ENCODE measurements around the gene RMRP.

DNA sequence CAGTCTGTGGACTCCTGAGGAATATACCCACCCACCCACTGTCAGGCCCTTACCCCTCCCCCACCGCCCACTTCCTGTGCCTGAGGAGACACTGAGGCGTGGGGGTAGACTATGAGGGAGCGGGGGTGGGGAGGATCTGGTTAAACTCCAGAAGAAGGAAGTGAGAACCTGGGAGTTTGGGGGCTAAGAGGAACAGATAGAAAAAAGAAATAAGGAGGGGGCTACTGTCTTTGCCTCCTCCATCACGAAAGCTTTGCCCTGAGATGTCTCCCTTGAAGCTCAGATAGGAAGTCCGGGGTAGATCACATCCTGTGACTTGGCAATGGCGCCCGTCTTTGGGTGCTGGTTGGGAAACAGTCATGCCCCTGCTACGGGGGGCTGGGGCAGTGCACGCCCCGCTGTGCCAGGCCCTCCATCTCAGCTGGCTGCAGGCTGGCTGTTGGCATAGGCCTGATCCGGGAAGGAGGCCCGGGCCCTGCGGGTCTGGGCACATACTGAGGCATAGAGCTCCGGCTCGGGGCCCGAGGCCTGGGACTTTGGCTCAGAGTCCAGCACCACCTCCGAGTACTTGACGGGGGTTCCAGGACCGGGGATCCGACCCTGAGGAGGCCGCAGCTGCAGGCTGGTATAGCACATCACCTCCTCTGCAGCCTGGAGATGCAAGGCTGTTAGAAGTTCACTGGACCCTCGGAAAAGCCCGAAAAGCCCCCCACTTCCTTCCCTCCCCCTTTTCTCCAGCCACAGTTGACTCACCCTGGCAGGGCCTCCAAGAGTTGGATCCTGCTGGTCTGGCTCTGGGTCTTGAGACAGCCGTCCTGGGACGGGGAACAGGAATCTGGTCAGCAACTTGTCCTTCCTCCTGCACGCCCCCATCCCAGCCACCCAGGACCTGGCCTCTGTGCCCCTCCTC is 8.1 kb downstream of the RMRP start:
- no peak for TF ChIP-seq POLR2AphosphoS5 (IDR thresholded peaks at IDR 0.05; ENCODE audit: low read depth)
- TF ChIP-seq EZH2 (IDR thresholded peaks at IDR 0.05; ENCODE audit: low read depth, unreplicated experiment): no peak
- TF ChIP-seq, protein P1, sequence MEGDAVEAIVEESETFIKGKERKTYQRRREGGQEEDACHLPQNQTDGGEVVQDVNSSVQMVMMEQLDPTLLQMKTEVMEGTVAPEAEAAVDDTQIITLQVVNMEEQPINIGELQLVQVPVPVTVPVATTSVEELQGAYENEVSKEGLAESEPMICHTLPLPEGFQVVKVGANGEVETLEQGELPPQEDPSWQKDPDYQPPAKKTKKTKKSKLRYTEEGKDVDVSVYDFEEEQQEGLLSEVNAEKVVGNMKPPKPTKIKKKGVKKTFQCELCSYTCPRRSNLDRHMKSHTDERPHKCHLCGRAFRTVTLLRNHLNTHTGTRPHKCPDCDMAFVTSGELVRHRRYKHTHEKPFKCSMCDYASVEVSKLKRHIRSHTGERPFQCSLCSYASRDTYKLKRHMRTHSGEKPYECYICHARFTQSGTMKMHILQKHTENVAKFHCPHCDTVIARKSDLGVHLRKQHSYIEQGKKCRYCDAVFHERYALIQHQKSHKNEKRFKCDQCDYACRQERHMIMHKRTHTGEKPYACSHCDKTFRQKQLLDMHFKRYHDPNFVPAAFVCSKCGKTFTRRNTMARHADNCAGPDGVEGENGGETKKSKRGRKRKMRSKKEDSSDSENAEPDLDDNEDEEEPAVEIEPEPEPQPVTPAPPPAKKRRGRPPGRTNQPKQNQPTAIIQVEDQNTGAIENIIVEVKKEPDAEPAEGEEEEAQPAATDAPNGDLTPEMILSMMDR (conservative IDR thresholded peaks at IDR 0.05; ENCODE audit: low read depth in 2 of 2): no peak
- TF ChIP-seq, protein P2, sequence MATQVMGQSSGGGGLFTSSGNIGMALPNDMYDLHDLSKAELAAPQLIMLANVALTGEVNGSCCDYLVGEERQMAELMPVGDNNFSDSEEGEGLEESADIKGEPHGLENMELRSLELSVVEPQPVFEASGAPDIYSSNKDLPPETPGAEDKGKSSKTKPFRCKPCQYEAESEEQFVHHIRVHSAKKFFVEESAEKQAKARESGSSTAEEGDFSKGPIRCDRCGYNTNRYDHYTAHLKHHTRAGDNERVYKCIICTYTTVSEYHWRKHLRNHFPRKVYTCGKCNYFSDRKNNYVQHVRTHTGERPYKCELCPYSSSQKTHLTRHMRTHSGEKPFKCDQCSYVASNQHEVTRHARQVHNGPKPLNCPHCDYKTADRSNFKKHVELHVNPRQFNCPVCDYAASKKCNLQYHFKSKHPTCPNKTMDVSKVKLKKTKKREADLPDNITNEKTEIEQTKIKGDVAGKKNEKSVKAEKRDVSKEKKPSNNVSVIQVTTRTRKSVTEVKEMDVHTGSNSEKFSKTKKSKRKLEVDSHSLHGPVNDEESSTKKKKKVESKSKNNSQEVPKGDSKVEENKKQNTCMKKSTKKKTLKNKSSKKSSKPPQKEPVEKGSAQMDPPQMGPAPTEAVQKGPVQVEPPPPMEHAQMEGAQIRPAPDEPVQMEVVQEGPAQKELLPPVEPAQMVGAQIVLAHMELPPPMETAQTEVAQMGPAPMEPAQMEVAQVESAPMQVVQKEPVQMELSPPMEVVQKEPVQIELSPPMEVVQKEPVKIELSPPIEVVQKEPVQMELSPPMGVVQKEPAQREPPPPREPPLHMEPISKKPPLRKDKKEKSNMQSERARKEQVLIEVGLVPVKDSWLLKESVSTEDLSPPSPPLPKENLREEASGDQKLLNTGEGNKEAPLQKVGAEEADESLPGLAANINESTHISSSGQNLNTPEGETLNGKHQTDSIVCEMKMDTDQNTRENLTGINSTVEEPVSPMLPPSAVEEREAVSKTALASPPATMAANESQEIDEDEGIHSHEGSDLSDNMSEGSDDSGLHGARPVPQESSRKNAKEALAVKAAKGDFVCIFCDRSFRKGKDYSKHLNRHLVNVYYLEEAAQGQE (IDR thresholded peaks at IDR 0.05; ENCODE audit: unreplicated experiment): no peak
- no peak for TF ChIP-seq EZH2phosphoT487 (IDR thresholded peaks at IDR 0.05; ENCODE audit: unreplicated experiment)
- TF ChIP-seq, protein P3, sequence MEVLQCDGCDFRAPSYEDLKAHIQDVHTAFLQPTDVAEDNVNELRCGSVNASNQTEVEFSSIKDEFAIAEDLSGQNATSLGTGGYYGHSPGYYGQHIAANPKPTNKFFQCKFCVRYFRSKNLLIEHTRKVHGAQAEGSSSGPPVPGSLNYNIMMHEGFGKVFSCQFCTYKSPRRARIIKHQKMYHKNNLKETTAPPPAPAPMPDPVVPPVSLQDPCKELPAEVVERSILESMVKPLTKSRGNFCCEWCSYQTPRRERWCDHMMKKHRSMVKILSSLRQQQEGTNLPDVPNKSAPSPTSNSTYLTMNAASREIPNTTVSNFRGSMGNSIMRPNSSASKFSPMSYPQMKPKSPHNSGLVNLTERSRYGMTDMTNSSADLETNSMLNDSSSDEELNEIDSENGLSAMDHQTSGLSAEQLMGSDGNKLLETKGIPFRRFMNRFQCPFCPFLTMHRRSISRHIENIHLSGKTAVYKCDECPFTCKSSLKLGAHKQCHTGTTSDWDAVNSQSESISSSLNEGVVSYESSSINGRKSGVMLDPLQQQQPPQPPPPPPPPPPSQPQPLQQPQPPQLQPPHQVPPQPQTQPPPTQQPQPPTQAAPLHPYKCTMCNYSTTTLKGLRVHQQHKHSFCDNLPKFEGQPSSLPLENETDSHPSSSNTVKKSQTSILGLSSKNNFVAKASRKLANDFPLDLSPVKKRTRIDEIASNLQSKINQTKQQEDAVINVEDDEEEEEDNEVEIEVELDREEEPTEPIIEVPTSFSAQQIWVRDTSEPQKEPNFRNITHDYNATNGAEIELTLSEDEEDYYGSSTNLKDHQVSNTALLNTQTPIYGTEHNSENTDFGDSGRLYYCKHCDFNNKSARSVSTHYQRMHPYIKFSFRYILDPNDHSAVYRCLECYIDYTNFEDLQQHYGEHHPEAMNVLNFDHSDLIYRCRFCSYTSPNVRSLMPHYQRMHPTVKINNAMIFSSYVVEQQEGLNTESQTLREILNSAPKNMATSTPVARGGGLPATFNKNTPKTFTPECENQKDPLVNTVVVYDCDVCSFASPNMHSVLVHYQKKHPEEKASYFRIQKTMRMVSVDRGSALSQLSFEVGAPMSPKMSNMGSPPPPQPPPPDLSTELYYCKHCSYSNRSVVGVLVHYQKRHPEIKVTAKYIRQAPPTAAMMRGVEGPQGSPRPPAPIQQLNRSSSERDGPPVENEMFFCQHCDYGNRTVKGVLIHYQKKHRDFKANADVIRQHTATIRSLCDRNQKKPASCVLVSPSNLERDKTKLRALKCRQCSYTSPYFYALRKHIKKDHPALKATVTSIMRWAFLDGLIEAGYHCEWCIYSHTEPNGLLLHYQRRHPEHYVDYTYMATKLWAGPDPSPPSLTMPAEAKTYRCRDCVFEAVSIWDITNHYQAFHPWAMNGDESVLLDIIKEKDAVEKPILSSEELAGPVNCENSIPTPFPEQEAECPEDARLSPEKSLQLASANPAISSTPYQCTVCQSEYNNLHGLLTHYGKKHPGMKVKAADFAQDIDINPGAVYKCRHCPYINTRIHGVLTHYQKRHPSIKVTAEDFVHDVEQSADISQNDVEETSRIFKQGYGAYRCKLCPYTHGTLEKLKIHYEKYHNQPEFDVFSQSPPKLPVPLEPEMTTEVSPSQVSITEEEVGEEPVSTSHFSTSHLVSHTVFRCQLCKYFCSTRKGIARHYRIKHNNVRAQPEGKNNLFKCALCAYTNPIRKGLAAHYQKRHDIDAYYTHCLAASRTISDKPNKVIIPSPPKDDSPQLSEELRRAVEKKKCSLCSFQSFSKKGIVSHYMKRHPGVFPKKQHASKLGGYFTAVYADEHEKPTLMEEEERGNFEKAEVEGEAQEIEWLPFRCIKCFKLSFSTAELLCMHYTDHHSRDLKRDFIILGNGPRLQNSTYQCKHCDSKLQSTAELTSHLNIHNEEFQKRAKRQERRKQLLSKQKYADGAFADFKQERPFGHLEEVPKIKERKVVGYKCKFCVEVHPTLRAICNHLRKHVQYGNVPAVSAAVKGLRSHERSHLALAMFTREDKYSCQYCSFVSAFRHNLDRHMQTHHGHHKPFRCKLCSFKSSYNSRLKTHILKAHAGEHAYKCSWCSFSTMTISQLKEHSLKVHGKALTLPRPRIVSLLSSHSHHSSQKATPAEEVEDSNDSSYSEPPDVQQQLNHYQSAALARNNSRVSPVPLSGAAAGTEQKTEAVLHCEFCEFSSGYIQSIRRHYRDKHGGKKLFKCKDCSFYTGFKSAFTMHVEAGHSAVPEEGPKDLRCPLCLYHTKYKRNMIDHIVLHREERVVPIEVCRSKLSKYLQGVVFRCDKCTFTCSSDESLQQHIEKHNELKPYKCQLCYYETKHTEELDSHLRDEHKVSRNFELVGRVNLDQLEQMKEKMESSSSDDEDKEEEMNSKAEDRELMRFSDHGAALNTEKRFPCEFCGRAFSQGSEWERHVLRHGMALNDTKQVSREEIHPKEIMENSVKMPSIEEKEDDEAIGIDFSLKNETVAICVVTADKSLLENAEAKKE (CRISPR knock-in tag; IDR thresholded peaks at IDR 0.05): no peak
- no peak for TF ChIP-seq CREB1 (CRISPR knock-in tag; IDR thresholded peaks at IDR 0.05; ENCODE audit: low read depth)
- TF ChIP-seq JUNB (IDR thresholded peaks at IDR 0.05; ENCODE audit: unreplicated experiment): no peak
- TF ChIP-seq ZNF114 (CRISPR knock-in tag; IDR thresholded peaks at IDR 0.05): no peak
- TF ChIP-seq, protein P4, sequence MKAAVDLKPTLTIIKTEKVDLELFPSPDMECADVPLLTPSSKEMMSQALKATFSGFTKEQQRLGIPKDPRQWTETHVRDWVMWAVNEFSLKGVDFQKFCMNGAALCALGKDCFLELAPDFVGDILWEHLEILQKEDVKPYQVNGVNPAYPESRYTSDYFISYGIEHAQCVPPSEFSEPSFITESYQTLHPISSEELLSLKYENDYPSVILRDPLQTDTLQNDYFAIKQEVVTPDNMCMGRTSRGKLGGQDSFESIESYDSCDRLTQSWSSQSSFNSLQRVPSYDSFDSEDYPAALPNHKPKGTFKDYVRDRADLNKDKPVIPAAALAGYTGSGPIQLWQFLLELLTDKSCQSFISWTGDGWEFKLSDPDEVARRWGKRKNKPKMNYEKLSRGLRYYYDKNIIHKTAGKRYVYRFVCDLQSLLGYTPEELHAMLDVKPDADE (IDR thresholded peaks at IDR 0.05): no peak
- TF ChIP-seq NANOG (IDR thresholded peaks at IDR 0.05; ENCODE audit: borderline replicate concordance): no peak
- no peak for TF ChIP-seq STAT1 (IDR thresholded peaks at IDR 0.05; ENCODE audit: unreplicated experiment)
- no peak for TF ChIP-seq ZNF331 (CRISPR knock-in tag; IDR thresholded peaks at IDR 0.05; ENCODE audit: low read depth)
